Activated B cell treated with CpG ODN at 0.5 μM for 24 hours (primary cell): ENCODE data around the gene EQTN. TPM values are rescaled to one million over a fixed set of nuclear protein-coding genes. Genes with fewer than 3 reads are reported as not detected.

Experiments used
- ATAC-seq: fragments of 200-7000 bp; cut with Tn5 transposase; one replicate; pipeline ENCODE4 v1.10.0; 2021; ENCODE audit warnings: low read depth, mild to moderate bottlenecking, moderate library complexity
- CTCF ChIA-PET: fragments of 350-600 bp; sonication (Branson Sonifier 250); formaldehyde crosslinking; loops from one replicate; lab custom pipeline; 2021; ENCODE audit warnings: antibody characterized with exemption; lab: Charles Lee
- POLR2A ChIA-PET: fragments of 350-600 bp; sonication (Branson Sonifier 250); formaldehyde crosslinking; loops from one replicate; lab custom pipeline; 2021; ENCODE audit warnings: antibody characterized with exemption; lab: Charles Lee
- DNase-seq: peaks from one replicate; pipeline ENCODE4 v3.0.0; 2022
- H3K27ac Mint-ChIP-seq: one replicate; pipeline ENCODE4 v1.8.0; 2020; ENCODE audit warnings: mixed read lengths
- H3K27me3 Mint-ChIP-seq: one replicate; pipeline ENCODE4 v1.8.0; 2021; ENCODE audit warnings: mixed read lengths
- H3K36me3 Mint-ChIP-seq: one replicate; pipeline ENCODE4 v1.8.0; 2021; ENCODE audit warnings: low read depth, mixed read lengths
- H3K4me1 Mint-ChIP-seq: one replicate; pipeline ENCODE4 v1.8.0; 2021; ENCODE audit warnings: mixed read lengths
- H3K4me3 Mint-ChIP-seq: one replicate; pipeline ENCODE4 v1.8.0; 2020; ENCODE audit warnings: mild to moderate bottlenecking, mixed read lengths
- H3K9me3 Mint-ChIP-seq: one replicate; pipeline ENCODE4 v1.8.0; 2020; ENCODE audit warnings: mixed read lengths
- CTCF ChIP-seq: fragments of 200-600 bp; IDR thresholded peaks from one replicate; pipeline ENCODE4 v1.8.0; 2022; ENCODE audit warnings: antibody characterized with exemption, mild to moderate bottlenecking
- intact Hi-C: fragments of 100-400 bp; cut with micrococcal nuclease; formaldehyde crosslinking; loops from one replicate; pipeline ENCODE4 v1.15.1; 2024
- total RNA-seq: library from RNA; stranded (reverse); gene quantifications from 2 replicates; pipeline ENCODE4 v1.2.3, GENCODE V29; 2022

Gene EQTN
- not detected in 2 replicates for total RNA-seq

GRCh38 chr9:27297050-27297449 is at the start of gene EQTN:
Gene EQTN, minus strand, starts transcription at chr9:27297150. Its CDS starts 95 bp downstream, at chr9:27297055.
- ATAC-seq (no peak), DNase-seq (no peak)
- Mint-ChIP-seq H3K27me3 (peaks cover 2% of the 10 kb centered on the region), H3K4me3 (no peak within 1 kb of the TSS), H3K9me3 (no peaks in the 10 kb centered on the region), H3K36me3 (no peaks in the 10 kb centered on the region), H3K4me1 (no peaks in the 10 kb centered on the region), H3K27ac (no peak within 1 kb of the TSS)
- CTCF ChIA-PET = no interaction called here
- POLR2A ChIA-PET = no interaction called here
- intact Hi-C loops = no loop called here
- TF ChIP-seq CTCF = no peak

DNA sequence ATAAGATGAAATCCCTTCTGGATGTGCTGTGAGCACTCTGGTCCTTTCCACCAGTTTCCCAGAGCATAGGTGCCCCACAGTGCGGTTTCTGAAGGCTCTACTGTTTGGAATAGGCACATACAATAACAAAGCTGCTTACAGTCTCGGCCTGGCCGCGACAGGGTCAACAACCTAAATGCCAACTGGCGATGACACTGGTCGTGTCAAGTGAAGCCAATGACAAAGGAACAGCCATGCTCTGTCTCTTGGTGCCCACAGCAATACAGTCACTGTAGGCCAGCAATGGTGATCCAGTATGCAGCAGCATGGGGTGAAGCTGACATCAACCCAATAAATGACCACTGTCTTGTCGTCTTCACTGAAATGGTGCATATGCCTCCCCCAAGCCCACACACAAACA is 47.8 kb upstream of the EQTN start:
- ATAC-seq (no peak), DNase-seq (no peak)
- H3K27ac Mint-ChIP-seq = no peak overlapping the region
- no peak overlapping the region for H3K4me3 Mint-ChIP-seq
- intact Hi-C loops = no loop called here
- POLR2A ChIA-PET = no interaction called here
- no peaks in the 10 kb centered on the region for H3K9me3 Mint-ChIP-seq
- CTCF ChIA-PET = no interaction called here
- no peak for TF ChIP-seq CTCF
- H3K4me1 Mint-ChIP-seq = peaks cover 25% of the 10 kb centered on the region
- peaks cover 2% of the 10 kb centered on the region for H3K36me3 Mint-ChIP-seq
- no peaks in the 10 kb centered on the region for H3K27me3 Mint-ChIP-seq

DNA sequence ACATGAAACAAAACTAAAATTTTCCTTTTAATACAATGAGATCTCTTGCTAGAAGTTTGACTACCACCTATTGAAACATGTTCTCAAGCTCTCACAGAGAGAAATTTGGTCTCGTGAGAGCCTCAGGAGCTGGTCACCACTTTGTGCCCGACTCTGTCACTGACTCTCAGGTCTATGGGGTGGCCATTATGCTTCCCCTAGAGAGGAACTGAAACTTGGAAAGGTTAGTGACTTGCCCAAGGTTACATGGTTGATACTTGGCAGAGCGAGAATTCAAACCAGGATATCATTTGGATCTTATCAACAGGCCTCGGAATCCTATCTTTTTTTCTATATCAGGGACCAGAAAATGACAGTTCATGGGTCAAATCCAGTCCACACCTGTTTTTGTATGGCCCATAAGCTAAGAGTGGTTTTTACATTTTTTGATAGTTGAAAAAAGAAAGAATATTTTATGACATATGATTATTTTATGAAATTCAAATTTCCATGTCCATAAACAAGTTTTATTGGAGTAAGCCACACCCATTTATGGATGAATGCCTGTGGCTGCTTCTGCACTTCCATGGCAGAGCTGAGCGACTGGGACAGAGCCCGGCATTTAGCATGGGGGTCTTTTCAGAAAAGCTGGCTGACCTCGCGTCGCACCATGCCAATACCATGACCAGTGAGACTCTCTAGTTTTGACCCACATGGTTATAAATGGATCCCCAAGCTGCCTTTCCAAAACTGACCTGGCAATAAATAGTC is 44.8 kb upstream of the EQTN start:
- no peak for TF ChIP-seq CTCF
- H3K36me3 Mint-ChIP-seq = peaks cover 4% of the 10 kb centered on the region
- no peak overlapping the region for H3K4me3 Mint-ChIP-seq
- POLR2A ChIA-PET = interaction anchor here (1.7 kb wide), 1 partner anchor 144 kb away, joined by 5 read pairs; no protein-coding TSS in a partner anchor
- DNase-seq = no peak
- peaks cover 13% of the 10 kb centered on the region for H3K4me1 Mint-ChIP-seq
- H3K27ac Mint-ChIP-seq = no peak overlapping the region
- H3K9me3 Mint-ChIP-seq = no peaks in the 10 kb centered on the region
- ATAC-seq = no peak
- CTCF ChIA-PET = interaction anchor here (1.1 to 1.3 kb wide), 2 partner anchors 9 to 188 kb away, joined by 3 read pairs; partner anchors contain the start of gene MOB3B
- no peaks in the 10 kb centered on the region for H3K27me3 Mint-ChIP-seq
- intact Hi-C loops = loop anchor here (2.0 kb wide), 1 partner anchor 17 kb away; no protein-coding TSS in a partner anchor

DNA sequence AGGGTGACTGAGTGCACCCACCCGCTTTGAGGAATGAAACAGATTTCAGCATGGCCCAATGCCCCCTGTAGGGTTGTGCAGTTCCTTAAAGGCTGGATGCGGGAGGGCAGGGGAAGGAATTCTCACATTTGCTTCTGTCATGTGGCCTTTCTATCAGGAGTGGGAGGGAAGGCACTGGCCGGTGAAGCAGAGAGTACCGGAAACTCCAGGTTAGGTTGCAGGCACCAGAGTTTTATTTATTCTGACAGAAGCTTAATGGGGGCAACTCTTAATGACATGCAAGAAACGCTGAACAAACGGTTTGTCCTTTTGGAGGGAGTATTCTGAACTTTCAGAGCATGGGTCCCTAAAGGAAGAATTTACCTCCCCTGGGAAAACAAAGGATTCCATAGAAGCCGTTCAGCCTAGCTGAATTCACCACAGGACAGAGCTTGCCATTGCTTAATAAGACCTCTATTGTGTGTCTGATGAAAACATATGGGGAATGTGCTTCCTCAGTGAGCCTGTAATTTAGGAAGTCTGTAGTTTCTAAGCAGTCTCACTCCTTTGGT is 44.1 kb upstream of the EQTN start:
- H3K4me1 Mint-ChIP-seq = peaks cover 13% of the 10 kb centered on the region
- intact Hi-C loops = loop anchor here (2.0 kb wide), 1 partner anchor 18 kb away; no protein-coding TSS in a partner anchor
- TF ChIP-seq CTCF = no peak
- no peak overlapping the region for H3K27ac Mint-ChIP-seq
- no peaks in the 10 kb centered on the region for H3K9me3 Mint-ChIP-seq
- ChIA-PET POLR2A (interaction anchor here (1.1 to 1.7 kb wide), 2 partner anchors 144 to 187 kb away, joined by 3 to 5 read pairs; no protein-coding TSS in a partner anchor), CTCF (interaction anchor here (1.3 kb wide), 1 partner anchor 189 kb away, joined by 3 read pairs; the partner anchor contains the start of gene MOB3B)
- DNase-seq (no peak), ATAC-seq (no peak)
- no peaks in the 10 kb centered on the region for H3K27me3 Mint-ChIP-seq
- H3K4me3 Mint-ChIP-seq = no peak overlapping the region
- peaks cover 4% of the 10 kb centered on the region for H3K36me3 Mint-ChIP-seq

- ChIA-PET CTCF (interaction anchor here (1.0 kb wide), 1 partner anchor 189 kb away, joined by 3 read pairs; the partner anchor contains the start of gene MOB3B), POLR2A (interaction anchor here (1.1 kb wide), 1 partner anchor 188 kb away, joined by 3 read pairs; no protein-coding TSS in a partner anchor)
- Mint-ChIP-seq H3K4me3 (no peak overlapping the region), H3K4me1 (peaks cover 13% of the 10 kb centered on the region), H3K27ac (no peak overlapping the region), H3K36me3 (peaks cover 4% of the 10 kb centered on the region), H3K9me3 (no peaks in the 10 kb centered on the region), H3K27me3 (no peaks in the 10 kb centered on the region)
- intact Hi-C loops = loop anchor here (2.0 kb wide), 1 partner anchor 19 kb away; no protein-coding TSS in a partner anchor
- no peak for DNase-seq
- no peak for ATAC-seq
- TF ChIP-seq CTCF = no peak
Measured at GRCh38 chr9:27340285-27340674, 43.3 kb upstream of the EQTN start.
